Activated CD8-positive, alpha-beta memory T cell treated with anti-CD3 and anti-CD28 coated beads, Interleukin-2, amount 50 U/mL, for 48 hours (primary cell): Measurements from ENCODE around the gene NXPE3.
"Not testable (repeated sequence)": the region's sequence is repeated elsewhere in the genome, so short reads cannot be mapped to it uniquely, and the experiment has no call there.

Experiments used
- DNase-seq: peaks from one replicate; pipeline ENCODE4 v3.0.0-alpha.2; 2020

NXPE3 gene

GRCh38 chr3:101779047-101779821, at the start of gene NXPE3:
Gene NXPE3 (plus strand): TSS chr3:101779211. CDS start chr3:101785597, 6,386 bp downstream.
- DNase-seq: peak; percentile 95

- DNase-seq: no peak
These were observed 49.4 kb upstream of the NXPE3 start for GRCh38 chr3:101729586-101729985.

- no peak for DNase-seq
These were observed 48.2 kb upstream of the NXPE3 start for GRCh38 chr3:101730839-101731238.

- DNase-seq: no peak
These were observed 46.8 kb upstream of the NXPE3 start for GRCh38 chr3:101732240-101732641.

GRCh38 chr3:101735833-101736232, 43.2 kb upstream of the NXPE3 start:
- DNase-seq: no peak

DNA sequence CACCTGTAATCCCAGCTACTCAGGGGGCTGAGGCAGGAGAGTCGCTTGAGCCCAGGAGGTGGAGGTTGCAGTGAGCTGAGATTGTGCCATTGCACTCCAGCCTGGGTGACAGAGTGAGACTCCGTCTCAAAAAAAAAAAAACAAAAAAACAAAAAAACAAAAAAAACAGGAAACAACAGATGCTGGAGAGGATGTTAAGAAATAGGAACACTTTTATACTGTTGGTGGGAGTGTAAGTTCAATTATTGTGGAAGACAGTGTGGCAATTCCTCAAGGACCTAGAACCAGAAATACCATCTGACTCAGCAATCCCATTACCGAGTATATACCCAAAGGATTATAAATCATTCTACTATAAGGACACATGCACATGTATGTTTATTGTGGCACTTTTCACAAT, 37.1 kb upstream of the NXPE3 start:
- not testable (repeated sequence) for DNase-seq

DNA sequence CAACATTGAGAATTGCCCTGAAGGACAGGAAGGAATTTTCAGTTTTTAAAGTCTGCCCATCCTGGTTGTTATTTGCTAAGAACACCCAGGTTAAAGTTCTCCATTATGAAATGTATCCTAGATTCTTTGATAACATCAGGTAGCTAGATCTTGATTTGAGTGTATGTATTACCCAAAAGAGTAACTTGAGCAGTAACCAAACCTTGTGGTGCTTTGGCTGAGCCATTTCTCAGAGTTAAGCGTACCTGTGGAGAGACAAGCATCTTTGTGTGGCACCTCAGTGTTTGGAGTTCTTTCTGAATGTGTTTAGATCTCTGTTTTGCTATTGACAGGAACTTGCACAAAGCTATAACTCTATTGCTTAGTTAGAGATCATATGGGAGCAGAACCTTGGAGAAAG, 34.2 kb upstream of the NXPE3 start:
- no peak for DNase-seq

- not testable (repeated sequence) for DNase-seq
These were observed 33.1 kb upstream of the NXPE3 start for GRCh38 chr3:101745934-101746333.

DNA sequence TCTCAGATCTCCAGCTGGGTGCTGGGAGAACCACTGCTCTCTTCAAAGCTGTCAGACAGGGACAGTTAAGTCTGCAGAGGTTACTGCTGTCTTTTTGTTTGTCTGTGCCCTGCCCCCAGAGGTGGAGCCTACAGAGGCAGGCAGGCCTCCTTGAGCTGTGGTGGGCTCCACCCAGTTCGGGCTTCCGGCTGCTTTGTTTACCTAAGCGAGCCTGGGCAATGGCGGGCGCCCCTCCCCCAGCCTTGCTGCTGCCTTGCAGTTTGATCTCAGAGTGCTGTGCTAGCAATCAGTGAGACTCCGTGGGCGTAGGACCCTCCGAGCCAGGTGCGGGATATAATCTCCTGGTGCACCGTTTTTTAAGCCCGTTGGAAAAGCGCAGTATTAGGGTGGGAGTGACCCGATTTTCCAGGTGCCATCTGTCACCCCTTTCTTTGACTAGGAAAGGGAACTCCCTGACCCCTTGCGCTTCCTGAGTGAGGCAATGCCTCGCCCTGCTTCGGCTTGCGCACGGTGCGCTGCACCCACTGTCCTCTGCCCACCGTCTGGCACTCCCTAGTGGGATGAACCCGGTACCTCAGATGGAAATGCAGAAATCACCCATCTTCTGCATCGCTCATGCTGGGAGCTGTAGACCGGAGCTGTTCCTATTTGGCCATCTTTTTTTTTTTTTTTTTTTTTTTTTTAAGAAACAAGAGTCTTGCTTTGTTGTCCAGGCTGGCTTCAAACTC, 25.5 kb upstream of the NXPE3 start:
- DNase-seq: not testable (repeated sequence)

- DNase-seq: no peak
These were observed 20.8 kb upstream of the NXPE3 start for GRCh38 chr3:101758224-101758623.

DNA sequence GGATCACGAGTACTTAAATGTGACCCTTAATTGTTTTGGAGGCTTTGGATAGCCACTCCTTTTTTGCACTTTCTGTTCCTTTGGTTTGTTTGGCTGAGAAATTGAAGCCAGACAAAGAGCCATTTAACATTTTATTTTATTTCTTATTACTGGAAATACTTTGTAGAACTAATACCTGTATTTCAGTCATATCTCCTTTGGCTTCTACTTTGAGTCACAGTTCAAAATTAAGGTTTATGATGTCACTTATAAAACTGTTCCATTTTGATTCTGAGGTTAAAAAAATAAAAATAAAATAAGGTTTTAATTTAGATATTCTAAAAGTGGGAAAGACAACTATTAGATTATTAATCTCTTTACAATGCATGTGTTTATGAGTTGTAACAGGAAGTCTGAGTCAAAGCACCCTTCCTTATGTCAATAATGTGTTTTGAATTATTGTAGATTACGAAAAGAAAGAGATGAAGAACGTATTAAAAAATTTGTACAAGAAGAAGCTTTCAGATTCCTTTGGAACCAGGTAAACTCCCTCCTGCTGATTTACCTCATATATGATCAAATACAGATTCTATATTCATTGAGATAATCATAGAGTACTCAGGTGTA, 16.9 kb upstream of the NXPE3 start:
- DNase-seq: no peak

DNA sequence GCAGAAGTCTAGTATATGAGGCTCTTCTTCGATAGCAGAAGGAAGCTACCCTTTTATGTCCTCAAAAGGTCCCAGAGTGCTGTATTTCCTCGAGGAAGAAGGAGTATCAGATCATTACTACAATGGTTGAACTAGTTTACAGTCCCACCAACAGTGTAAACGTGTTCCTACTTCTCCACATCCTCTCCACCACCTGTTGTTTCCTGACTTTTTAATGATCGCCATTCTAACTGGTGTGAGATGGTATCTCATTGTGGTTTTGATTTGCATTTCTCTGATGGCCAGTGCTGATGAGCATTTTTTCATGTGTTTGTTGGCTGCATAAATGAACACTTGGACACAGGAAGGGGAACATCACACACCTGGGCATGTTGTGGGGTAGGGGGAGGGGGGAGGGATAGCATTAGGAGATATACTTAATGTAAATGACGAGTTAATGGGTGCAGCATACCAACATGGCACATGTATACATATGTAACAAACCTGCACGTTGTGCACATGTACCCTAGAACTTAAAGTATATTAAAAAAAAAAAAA, 1.2 kb upstream of the NXPE3 start:
- not testable (repeated sequence) for DNase-seq

- no peak for DNase-seq
These were observed 495 bp upstream of the NXPE3 start for GRCh38 chr3:101778385-101779046.

DNA sequence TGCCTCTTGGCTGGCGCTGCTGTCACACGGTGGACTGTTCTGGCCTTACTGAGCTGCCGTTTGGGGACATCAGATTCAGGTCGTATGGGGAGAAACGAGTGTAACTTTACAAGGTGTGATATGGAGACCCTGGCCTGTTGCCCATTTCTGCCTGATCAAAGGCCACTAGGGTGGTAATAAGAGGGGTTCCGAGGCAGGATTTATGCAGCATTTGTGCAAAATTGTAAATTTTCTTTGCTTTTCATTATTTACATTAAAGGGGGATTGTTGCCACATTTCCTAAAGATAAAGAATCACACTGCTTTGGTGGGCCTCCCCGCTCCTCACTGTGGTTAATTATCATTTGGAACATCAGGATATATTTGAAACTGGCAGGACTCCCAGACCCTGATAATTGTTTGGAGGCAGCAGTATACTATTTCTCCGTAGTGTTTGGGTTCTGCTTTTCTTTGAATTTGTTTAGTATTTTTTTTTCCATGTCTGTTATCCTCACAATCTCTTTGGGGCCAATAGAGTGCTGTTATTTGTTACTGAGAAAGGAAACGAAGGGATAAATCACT, 891 bp downstream of the NXPE3 start:
- DNase-seq: no peak

DNA sequence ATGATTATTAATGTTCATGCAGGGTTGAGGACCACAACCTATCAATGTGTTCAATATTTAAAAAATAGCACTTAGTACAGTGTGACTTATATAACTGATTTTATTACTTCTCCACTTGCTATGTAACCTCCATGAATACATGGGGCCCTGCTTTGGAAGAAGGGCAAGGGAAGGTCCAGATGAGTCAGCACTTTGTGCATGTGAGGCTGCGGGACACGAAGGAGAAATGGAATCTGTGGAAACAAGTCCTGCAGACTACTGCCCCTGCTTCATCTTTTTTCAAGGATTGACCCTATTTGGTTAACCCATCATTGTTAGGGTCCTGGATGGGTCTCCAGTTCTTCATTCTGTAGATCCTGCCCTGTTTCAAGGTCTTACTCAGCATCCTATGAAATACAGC, 1.6 kb downstream of the NXPE3 start:
- no peak for DNase-seq

DNA sequence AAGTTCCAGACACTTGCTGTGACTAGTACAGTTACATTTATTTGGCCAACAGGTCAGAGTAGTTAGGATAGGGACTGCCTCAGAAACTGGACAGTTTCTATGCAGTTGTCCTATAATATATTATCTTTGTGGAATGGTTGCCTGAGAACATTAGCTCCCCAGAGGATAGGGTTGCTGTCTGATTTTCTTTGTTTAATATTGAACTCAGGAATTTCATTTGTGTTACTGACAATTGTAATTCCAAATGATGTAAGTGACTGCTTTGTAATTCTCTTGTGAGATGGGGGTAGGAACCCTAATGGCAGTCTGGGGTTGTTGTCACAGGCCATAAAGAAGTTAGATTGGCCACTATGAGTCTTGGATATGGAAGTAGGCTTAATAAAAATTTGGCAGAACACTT, 2.2 kb downstream of the NXPE3 start:
- no peak for DNase-seq

DNA sequence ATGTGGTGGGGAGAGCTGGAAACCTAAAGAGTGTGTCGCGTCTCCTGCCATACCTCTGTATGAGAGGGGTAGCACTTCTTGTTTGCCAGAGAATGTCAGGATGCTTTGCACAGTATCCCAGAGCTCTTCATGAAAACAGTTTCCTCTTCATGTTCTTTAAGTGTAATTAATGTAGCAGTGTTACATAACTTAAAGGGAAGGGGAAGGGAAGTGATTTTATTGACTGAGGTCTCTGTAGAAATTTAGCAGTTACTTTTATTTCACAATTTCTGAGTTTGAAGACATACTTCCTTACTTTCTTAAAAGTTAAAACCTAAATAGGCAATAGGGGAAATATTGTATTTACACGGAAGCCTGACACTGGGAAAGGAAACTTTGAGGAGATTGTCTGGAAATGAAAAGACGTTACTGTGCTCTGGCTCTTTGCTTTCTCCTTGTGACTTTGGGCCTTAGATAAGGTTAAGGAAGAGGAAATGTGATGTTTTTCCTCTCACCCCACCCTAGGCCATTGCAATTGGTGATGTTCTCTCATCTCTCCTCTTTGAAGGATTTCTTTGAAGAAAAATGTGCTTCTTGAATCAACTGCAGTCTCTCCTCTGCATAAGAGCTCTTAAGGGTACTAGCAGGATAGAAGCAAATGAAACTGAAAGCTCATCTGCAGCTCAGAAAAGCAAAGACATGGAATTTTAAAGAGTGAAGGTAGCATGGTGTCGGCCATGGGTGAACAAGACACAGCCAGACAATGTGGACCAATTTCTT, 6.0 kb downstream of the NXPE3 start:
- DNase-seq: no peak

- DNase-seq: no peak
These were observed 12.8 kb downstream of the NXPE3 start for GRCh38 chr3:101791778-101792177.

- DNase-seq: no peak
These were observed 17.2 kb downstream of the NXPE3 start for GRCh38 chr3:101796077-101796680.

DNA sequence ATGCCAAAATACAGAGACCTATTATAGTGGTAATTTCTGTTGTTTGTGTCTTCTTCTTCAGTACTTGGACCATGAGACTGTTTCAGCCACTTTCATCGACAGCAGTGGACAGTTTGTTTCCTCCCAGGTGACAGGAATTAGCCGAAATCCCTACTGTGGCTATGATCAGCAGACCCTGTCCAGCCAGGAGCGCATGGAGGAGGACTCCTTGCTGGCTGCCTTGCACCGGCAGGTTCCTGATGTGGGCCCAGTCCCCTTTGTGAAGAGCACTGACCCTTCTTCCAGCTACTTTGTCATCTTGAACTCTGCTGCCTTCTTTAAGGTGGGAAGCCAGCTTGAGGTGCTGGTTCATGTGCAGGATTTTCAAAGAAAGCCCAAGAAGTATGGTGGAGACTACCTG, 22.2 kb downstream of the NXPE3 start:
- DNase-seq: no peak

- DNase-seq: no peak
These were observed 23.2 kb downstream of the NXPE3 start for GRCh38 chr3:101802179-101802578.
